ENCODE data around the gene KRTAP12-4. TPM values are rescaled to one million over a fixed set of nuclear protein-coding genes. Genes with fewer than 3 reads are reported as not detected.
"Not testable (repeated sequence)": the region's sequence is repeated elsewhere in the genome, so short reads cannot be mapped to it uniquely, and the experiment has no call there.

KRTAP12-4 gene
- total and polyA plus RNA-seq, 2 donors from 2014 or later, result not detected

- DNase-seq (no peak), FAIRE-seq (no peak)
- no peak for TF ChIP-seq CTCF (IDR thresholded peaks at IDR 0.05; ENCODE audit: borderline replicate concordance, extremely low read depth, insufficient read depth)
- no peaks in the 10 kb centered on the region for H3K27me3 ChIP-seq (ENCODE audit: control insufficient read depth, insufficient read depth, low read length)
- no peak overlapping the region for H3K4me3 ChIP-seq (ENCODE audit: low read length in 3 of 3)
- no peak overlapping the region for H3K9ac ChIP-seq (ENCODE audit: low read length in 3 of 3)
- no peak overlapping the region for H3K27ac ChIP-seq (ENCODE audit: low read depth in 2 of 2, low read length in 2 of 2)
- no peaks in the 10 kb centered on the region for H3K36me3 ChIP-seq (ENCODE audit: control insufficient read depth in 2 of 3, insufficient read depth in 3 of 3, low read length in 3 of 3)
- H3K4me1 ChIP-seq (ENCODE audit: control insufficient read depth in 2 of 3, insufficient read depth in 2 of 3, low read depth in 1 of 3, low read length in 3 of 3), result no peaks in the 10 kb centered on the region
- intact Hi-C loops (cut with DNase I), result no loop called here
- peaks cover 0 to 2% (median 0%) of the 10 kb centered on the region in 3 donors for H3K9me3 ChIP-seq (ENCODE audit: control insufficient read depth in 2 of 3, insufficient read depth in 1 of 3, low read length in 3 of 3)
These were observed 10.2 kb upstream of the KRTAP12-4 start for GRCh38 chr21:44664691-44665090.

GRCh38 chr21:44661567-44661966, 7.1 kb upstream of the KRTAP12-4 start:
- H3K9me3 ChIP-seq (ENCODE audit: control insufficient read depth in 2 of 3, insufficient read depth in 1 of 3, low read length in 3 of 3); H3K9ac ChIP-seq (ENCODE audit: low read length in 3 of 3); intact Hi-C loops (cut with DNase I); DNase-seq; H3K27me3 ChIP-seq (ENCODE audit: control insufficient read depth, insufficient read depth, low read length); H3K4me1 ChIP-seq (ENCODE audit: control insufficient read depth in 2 of 3, insufficient read depth in 2 of 3, low read depth in 1 of 3, low read length in 3 of 3); H3K36me3 ChIP-seq (ENCODE audit: control insufficient read depth in 2 of 3, insufficient read depth in 3 of 3, low read length in 3 of 3); H3K27ac ChIP-seq (ENCODE audit: low read depth in 2 of 2, low read length in 2 of 2); FAIRE-seq; H3K4me3 ChIP-seq (ENCODE audit: low read length in 3 of 3): not testable (repeated sequence)

- intact Hi-C loops (cut with DNase I), result no loop called here
- Histone ChIP-seq H3K36me3 (ENCODE audit: control insufficient read depth in 2 of 3, insufficient read depth in 3 of 3, low read length in 3 of 3) (no peaks in the 10 kb centered on the region), H3K9ac (ENCODE audit: low read length in 3 of 3) (no peak overlapping the region), H3K27ac (ENCODE audit: low read depth in 2 of 2, low read length in 2 of 2) (no peak overlapping the region), H3K4me3 (ENCODE audit: low read length in 3 of 3) (no peak overlapping the region), H3K4me1 (ENCODE audit: control insufficient read depth in 2 of 3, insufficient read depth in 2 of 3, low read depth in 1 of 3, low read length in 3 of 3) (no peaks in the 10 kb centered on the region), H3K9me3 (ENCODE audit: control insufficient read depth in 2 of 3, insufficient read depth in 1 of 3, low read length in 3 of 3) (peaks cover 0 to 11% (median 4%) of the 10 kb centered on the region in 3 donors), H3K27me3 (ENCODE audit: control insufficient read depth, insufficient read depth, low read length) (no peaks in the 10 kb centered on the region)
- FAIRE-seq, result no peak
- DNase-seq, result no peak
- TF ChIP-seq CTCF (IDR thresholded peaks at IDR 0.05; ENCODE audit: borderline replicate concordance, extremely low read depth, insufficient read depth), result no peak
These were observed 4.6 kb upstream of the KRTAP12-4 start for GRCh38 chr21:44658913-44659595.

- no peaks in the 10 kb centered on the region for H3K36me3 ChIP-seq (ENCODE audit: control insufficient read depth in 2 of 3, insufficient read depth in 3 of 3, low read length in 3 of 3)
- peaks cover 0 to 11% (median 4%) of the 10 kb centered on the region in 3 donors for H3K9me3 ChIP-seq (ENCODE audit: control insufficient read depth in 2 of 3, insufficient read depth in 1 of 3, low read length in 3 of 3)
- DNase-seq (no peak), FAIRE-seq (no peak)
- no peak overlapping the region for H3K4me3 ChIP-seq (ENCODE audit: low read length in 3 of 3)
- H3K4me1 ChIP-seq (ENCODE audit: control insufficient read depth in 2 of 3, insufficient read depth in 2 of 3, low read depth in 1 of 3, low read length in 3 of 3), result no peaks in the 10 kb centered on the region
- intact Hi-C loops (cut with DNase I), result no loop called here
- TF ChIP-seq CTCF (IDR thresholded peaks at IDR 0.05; ENCODE audit: borderline replicate concordance, extremely low read depth, insufficient read depth), result no peak
- no peak overlapping the region for H3K27ac ChIP-seq (ENCODE audit: low read depth in 2 of 2, low read length in 2 of 2)
- no peak overlapping the region for H3K9ac ChIP-seq (ENCODE audit: low read length in 3 of 3)
- no peaks in the 10 kb centered on the region for H3K27me3 ChIP-seq (ENCODE audit: control insufficient read depth, insufficient read depth, low read length)
These were observed 4.1 kb upstream of the KRTAP12-4 start for GRCh38 chr21:44658541-44658910.

All from kidney (tissue), 14 donors.